Measurements from ENCODE around the gene PTH1R.

Gene PTH1R

GRCh38 chr3:46930166-46930944 is 52.8 kb downstream of the PTH1R start:
- no peak for DNase-seq (ENCODE audit: low read depth)
- H3K4me3 ChIP-seq (ENCODE audit: low read depth, low read length) = no peak overlapping the region
- TF ChIP-seq, protein P1, sequence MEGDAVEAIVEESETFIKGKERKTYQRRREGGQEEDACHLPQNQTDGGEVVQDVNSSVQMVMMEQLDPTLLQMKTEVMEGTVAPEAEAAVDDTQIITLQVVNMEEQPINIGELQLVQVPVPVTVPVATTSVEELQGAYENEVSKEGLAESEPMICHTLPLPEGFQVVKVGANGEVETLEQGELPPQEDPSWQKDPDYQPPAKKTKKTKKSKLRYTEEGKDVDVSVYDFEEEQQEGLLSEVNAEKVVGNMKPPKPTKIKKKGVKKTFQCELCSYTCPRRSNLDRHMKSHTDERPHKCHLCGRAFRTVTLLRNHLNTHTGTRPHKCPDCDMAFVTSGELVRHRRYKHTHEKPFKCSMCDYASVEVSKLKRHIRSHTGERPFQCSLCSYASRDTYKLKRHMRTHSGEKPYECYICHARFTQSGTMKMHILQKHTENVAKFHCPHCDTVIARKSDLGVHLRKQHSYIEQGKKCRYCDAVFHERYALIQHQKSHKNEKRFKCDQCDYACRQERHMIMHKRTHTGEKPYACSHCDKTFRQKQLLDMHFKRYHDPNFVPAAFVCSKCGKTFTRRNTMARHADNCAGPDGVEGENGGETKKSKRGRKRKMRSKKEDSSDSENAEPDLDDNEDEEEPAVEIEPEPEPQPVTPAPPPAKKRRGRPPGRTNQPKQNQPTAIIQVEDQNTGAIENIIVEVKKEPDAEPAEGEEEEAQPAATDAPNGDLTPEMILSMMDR (conservative IDR thresholded peaks at IDR 0.05; ENCODE audit: low read depth, low read length) = no peak

- no peak overlapping the region for H3K4me3 ChIP-seq (ENCODE audit: low read depth, low read length)
- no peak for DNase-seq (ENCODE audit: low read depth)
- TF ChIP-seq, protein P1 (conservative IDR thresholded peaks at IDR 0.05; ENCODE audit: low read depth, low read length) = no peak
Observed at GRCh38 chr3:46930945-46931403, 53.5 kb downstream of the PTH1R start.

- TF ChIP-seq, protein P1 (conservative IDR thresholded peaks at IDR 0.05; ENCODE audit: low read depth, low read length) = no peak
- DNase-seq (ENCODE audit: low read depth) = peak; percentile 47
- no peak overlapping the region for H3K4me3 ChIP-seq (ENCODE audit: low read depth, low read length)
Observed at GRCh38 chr3:46931631-46932331, 54.3 kb downstream of the PTH1R start.

DNA sequence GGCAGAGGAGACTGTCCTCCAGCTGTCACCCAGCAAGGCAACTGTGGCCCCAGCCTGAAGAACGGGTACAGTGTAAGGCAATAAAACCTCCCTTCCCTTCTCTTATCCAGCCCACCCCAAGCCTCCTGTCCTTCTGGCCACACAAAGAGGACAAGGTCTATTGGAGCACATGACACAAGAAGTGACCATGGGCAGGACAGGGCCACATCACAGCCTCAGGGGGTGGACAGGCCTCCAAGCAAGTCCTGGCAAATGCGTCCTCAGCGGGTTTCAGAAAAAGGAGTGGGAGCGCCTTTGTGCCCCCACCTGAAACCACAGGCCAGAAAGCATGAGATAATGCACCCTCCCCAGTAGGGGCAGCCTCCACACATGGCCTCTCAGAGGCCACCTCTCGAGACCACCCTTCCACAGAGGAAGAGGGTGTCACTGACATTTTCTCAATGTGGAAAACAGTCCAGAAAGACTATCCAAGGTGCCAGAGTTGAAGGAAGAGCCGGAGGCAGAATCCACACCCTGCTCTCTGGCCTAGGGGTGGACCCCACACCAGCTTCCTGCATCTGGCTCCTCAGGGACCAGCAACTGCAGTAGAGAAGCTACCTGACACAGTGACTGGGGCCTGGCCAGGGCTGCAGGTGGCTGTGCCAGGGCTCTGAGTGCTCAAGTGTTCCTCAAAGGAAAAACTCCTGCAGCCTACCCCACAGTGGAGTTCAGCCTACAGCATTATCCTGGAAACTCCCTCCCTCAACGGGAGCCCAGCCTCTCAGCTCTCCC is 55.1 kb downstream of the PTH1R start:
- H3K4me3 ChIP-seq (ENCODE audit: low read depth, low read length) = no peak overlapping the region
- TF ChIP-seq, protein P1 (conservative IDR thresholded peaks at IDR 0.05; ENCODE audit: low read depth, low read length) = no peak
- DNase-seq (ENCODE audit: low read depth) = no peak

GRCh38 chr3:46933261-46933660 is 55.7 kb downstream of the PTH1R start:
- TF ChIP-seq, protein P1 (conservative IDR thresholded peaks at IDR 0.05; ENCODE audit: low read depth, low read length) = no peak
- no peak for DNase-seq (ENCODE audit: low read depth)
- no peak overlapping the region for H3K4me3 ChIP-seq (ENCODE audit: low read depth, low read length)

GRCh38 chr3:46934072-46934471 is 56.6 kb downstream of the PTH1R start:
- TF ChIP-seq, protein P1 (conservative IDR thresholded peaks at IDR 0.05; ENCODE audit: low read depth, low read length) = no peak
- no peak for DNase-seq (ENCODE audit: low read depth)
- no peak overlapping the region for H3K4me3 ChIP-seq (ENCODE audit: low read depth, low read length)

Data from choroid plexus epithelial cell (primary cell).